Measurements from ENCODE around the gene MLIP. TPM values are rescaled to one million over a fixed set of nuclear protein-coding genes. Genes with fewer than 3 reads are reported as not detected.

The MLIP gene
- total and polyA plus RNA-seq, 4 donors, result 2.0 to 6.0 (median 3.2) TPM

GRCh38 chr6:54185885-54186284, 74.6 kb downstream of the MLIP start:
- 94% methylated on average over 1 of the region's 1 CpG for WGBS
- Histone ChIP-seq H3K4me3 (ENCODE audit: low read depth in 1 of 3, low read length in 3 of 3) (no peak overlapping the region), H3K27ac (ENCODE audit: low read depth in 1 of 2, low read length in 2 of 2) (no peak overlapping the region), H3K36me3 (ENCODE audit: control insufficient read depth in 4 of 4, insufficient read depth in 3 of 4, low read depth in 1 of 4, low read length in 3 of 4) (no peaks in the 10 kb centered on the region), H3K9me3 (ENCODE audit: control insufficient read depth in 4 of 4, low read length in 3 of 4) (no peaks in the 10 kb centered on the region), H3K9ac (ENCODE audit: low read depth in 1 of 2, low read length in 2 of 2) (no peak overlapping the region), H3K4me1 (ENCODE audit: control insufficient read depth in 4 of 4, insufficient read depth in 4 of 4, low read length in 3 of 4) (no peaks in the 10 kb centered on the region), H3K27me3 (ENCODE audit: control insufficient read depth in 4 of 4, insufficient read depth in 4 of 4, low read length in 3 of 4) (no peaks in the 10 kb centered on the region)
- DNase-seq (ENCODE audit: low spot score), result no peak
- TF ChIP-seq HNF4A (conservative IDR thresholded peaks at IDR 0.05), result no peak
- no peak for TF ChIP-seq FOXA1 (IDR thresholded peaks at IDR 0.05)
- no peak for TF ChIP-seq HNF4G (IDR thresholded peaks at IDR 0.05)
- no peak for TF ChIP-seq MAX (IDR thresholded peaks at IDR 0.05)

- TF ChIP-seq CTCF (IDR thresholded peaks at IDR 0.05; ENCODE audit: low read depth, low read length, missing input control) (no peak), ATF3 (IDR thresholded peaks at IDR 0.05) (no peak), TAF1 (conservative IDR thresholded peaks at IDR 0.05) (no peak), JUND (IDR thresholded peaks at IDR 0.05) (no peak)
- H3K9ac ChIP-seq (ENCODE audit: low read depth in 1 of 2, low read length in 2 of 2), result no peak overlapping the region
- no peaks in the 10 kb centered on the region for H3K4me1 ChIP-seq (ENCODE audit: control insufficient read depth in 4 of 4, insufficient read depth in 4 of 4, low read length in 3 of 4)
- H3K27me3 ChIP-seq (ENCODE audit: control insufficient read depth in 4 of 4, insufficient read depth in 4 of 4, low read length in 3 of 4), result no peaks in the 10 kb centered on the region
- H3K36me3 ChIP-seq (ENCODE audit: control insufficient read depth in 4 of 4, insufficient read depth in 3 of 4, low read depth in 1 of 4, low read length in 3 of 4), result no peaks in the 10 kb centered on the region
- no peak overlapping the region for H3K27ac ChIP-seq (ENCODE audit: low read depth in 1 of 2, low read length in 2 of 2)
- no peak for DNase-seq (ENCODE audit: low spot score)
- 78% methylated on average over 2 of the region's 2 CpGs for WGBS
- no peak overlapping the region for H3K4me3 ChIP-seq (ENCODE audit: low read depth in 1 of 3, low read length in 3 of 3)
- H3K9me3 ChIP-seq (ENCODE audit: control insufficient read depth in 4 of 4, low read length in 3 of 4), result no peaks in the 10 kb centered on the region
Measured at GRCh38 chr6:54188846-54189245, 77.6 kb downstream of the MLIP start.

- Histone ChIP-seq H3K9ac (ENCODE audit: low read depth in 1 of 2, low read length in 2 of 2) (no peak overlapping the region), H3K27me3 (ENCODE audit: control insufficient read depth in 4 of 4, insufficient read depth in 4 of 4, low read length in 3 of 4) (no peaks in the 10 kb centered on the region), H3K9me3 (ENCODE audit: control insufficient read depth in 4 of 4, low read length in 3 of 4) (no peaks in the 10 kb centered on the region), H3K4me1 (ENCODE audit: control insufficient read depth in 4 of 4, insufficient read depth in 4 of 4, low read length in 3 of 4) (no peaks in the 10 kb centered on the region), H3K36me3 (ENCODE audit: control insufficient read depth in 4 of 4, insufficient read depth in 3 of 4, low read depth in 1 of 4, low read length in 3 of 4) (no peaks in the 10 kb centered on the region), H3K27ac (ENCODE audit: low read depth in 1 of 2, low read length in 2 of 2) (no peak overlapping the region), H3K4me3 (ENCODE audit: low read depth in 1 of 3, low read length in 3 of 3) (no peak overlapping the region)
- no peak for DNase-seq (ENCODE audit: low spot score)
- WGBS, result 84% methylated on average over 2 of the region's 2 CpGs
- TF ChIP-seq ATF3 (IDR thresholded peaks at IDR 0.05), result no peak
- no peak for TF ChIP-seq HNF4G (IDR thresholded peaks at IDR 0.05)
- no peak for TF ChIP-seq HNF4A (conservative IDR thresholded peaks at IDR 0.05)
Measured at GRCh38 chr6:54191461-54191860, 80.2 kb downstream of the MLIP start.

- Histone ChIP-seq H3K36me3 (ENCODE audit: control insufficient read depth in 4 of 4, insufficient read depth in 3 of 4, low read depth in 1 of 4, low read length in 3 of 4) (no peaks in the 10 kb centered on the region), H3K9me3 (ENCODE audit: control insufficient read depth in 4 of 4, low read length in 3 of 4) (no peaks in the 10 kb centered on the region), H3K4me3 (ENCODE audit: low read depth in 1 of 3, low read length in 3 of 3) (no peak overlapping the region), H3K27me3 (ENCODE audit: control insufficient read depth in 4 of 4, insufficient read depth in 4 of 4, low read length in 3 of 4) (no peaks in the 10 kb centered on the region), H3K4me1 (ENCODE audit: control insufficient read depth in 4 of 4, insufficient read depth in 4 of 4, low read length in 3 of 4) (peaks cover 0 to 3% (median 1%) of the 10 kb centered on the region in 4 donors), H3K9ac (ENCODE audit: low read depth in 1 of 2, low read length in 2 of 2) (no peak overlapping the region), H3K27ac (ENCODE audit: low read depth in 1 of 2, low read length in 2 of 2) (no peak overlapping the region)
- WGBS, result 75% methylated on average over 3 of the region's 3 CpGs
- TF ChIP-seq HNF4G (IDR thresholded peaks at IDR 0.05), result no peak
- no peak for TF ChIP-seq TAF1 (conservative IDR thresholded peaks at IDR 0.05)
- no peak for TF ChIP-seq CTCF (IDR thresholded peaks at IDR 0.05; ENCODE audit: low read depth, low read length, missing input control)
- TF ChIP-seq FOXA1 (IDR thresholded peaks at IDR 0.05), result no peak
- no peak for TF ChIP-seq SP1 (IDR thresholded peaks at IDR 0.05)
- DNase-seq (ENCODE audit: low spot score), result no peak
Measured at GRCh38 chr6:54192993-54193392, 81.8 kb downstream of the MLIP start.
